ENCODE measurements around the gene CYTH3. TPM values are rescaled to one million over a fixed set of nuclear protein-coding genes. Genes with fewer than 3 reads are reported as not detected.

CYTH3 gene
- total and polyA plus RNA-seq, 2 of the 13 experiments (the other 11 are each of a cell fraction or from before 2014, with no cell fraction given), result 3.1 to 3.8 TPM

DNA sequence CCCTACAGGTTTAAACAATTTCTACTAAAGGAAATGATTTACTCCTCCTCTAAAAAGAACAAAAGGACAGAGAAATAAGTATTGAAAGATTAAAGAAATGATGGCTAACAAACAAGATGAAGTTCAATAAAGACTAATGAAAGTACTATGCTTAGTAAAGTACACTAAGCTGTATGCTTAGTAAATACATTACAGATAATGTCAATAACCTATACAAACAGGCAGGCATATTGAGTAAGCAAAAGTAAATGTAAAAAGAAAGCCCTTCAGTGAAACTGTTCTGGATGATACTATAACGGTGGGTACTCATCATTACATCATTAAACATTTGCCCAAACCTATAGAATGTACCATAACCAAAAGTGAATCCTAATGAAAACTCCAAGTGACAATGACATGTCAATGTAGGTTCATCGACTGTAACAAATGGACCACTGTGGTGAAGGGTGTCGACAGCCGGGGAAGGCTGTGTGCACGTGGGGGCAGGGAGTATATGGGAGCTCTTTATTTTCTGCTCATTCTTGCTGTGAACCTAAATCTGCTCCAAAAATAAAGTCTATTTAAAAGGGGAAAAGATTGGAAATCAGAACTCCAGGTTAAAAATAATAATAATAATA, 34.0 kb downstream of the CYTH3 start (continued):
- no peak for TF ChIP-seq ZBTB43 (CRISPR knock-in tag; conservative IDR thresholded peaks at IDR 0.05)
- no peak for TF ChIP-seq NFATC3 (CRISPR knock-in tag; IDR thresholded peaks at IDR 0.05)
- no peak for TF ChIP-seq ZNF605 (CRISPR knock-in tag; IDR thresholded peaks at IDR 0.05)
- TF ChIP-seq ZNF674 (CRISPR knock-in tag; IDR thresholded peaks at IDR 0.05; ENCODE audit: low read depth), result no peak
- TF ChIP-seq KDM5B (CRISPR knock-in tag; IDR thresholded peaks at IDR 0.05; ENCODE audit: borderline replicate concordance), result no peak
- no peak for TF ChIP-seq ZNF296 (CRISPR knock-in tag; conservative IDR thresholded peaks at IDR 0.05)
- TF ChIP-seq JUN (CRISPR knock-in tag; IDR thresholded peaks at IDR 0.05), result no peak
- TF ChIP-seq, protein P1, sequence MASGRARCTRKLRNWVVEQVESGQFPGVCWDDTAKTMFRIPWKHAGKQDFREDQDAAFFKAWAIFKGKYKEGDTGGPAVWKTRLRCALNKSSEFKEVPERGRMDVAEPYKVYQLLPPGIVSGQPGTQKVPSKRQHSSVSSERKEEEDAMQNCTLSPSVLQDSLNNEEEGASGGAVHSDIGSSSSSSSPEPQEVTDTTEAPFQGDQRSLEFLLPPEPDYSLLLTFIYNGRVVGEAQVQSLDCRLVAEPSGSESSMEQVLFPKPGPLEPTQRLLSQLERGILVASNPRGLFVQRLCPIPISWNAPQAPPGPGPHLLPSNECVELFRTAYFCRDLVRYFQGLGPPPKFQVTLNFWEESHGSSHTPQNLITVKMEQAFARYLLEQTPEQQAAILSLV (CRISPR knock-in tag; IDR thresholded peaks at IDR 0.05; ENCODE audit: borderline replicate concordance), result no peak
- TF ChIP-seq IRF2 (CRISPR knock-in tag; IDR thresholded peaks at IDR 0.05), result peak; percentile 36; the same call in 1 of the 2 replicates
- no peak for TF ChIP-seq MBNL3 (CRISPR knock-in tag; conservative IDR thresholded peaks at IDR 0.05)
- no peak for TF ChIP-seq ZNF75D (CRISPR knock-in tag; IDR thresholded peaks at IDR 0.05; ENCODE audit: borderline replicate concordance)
- TF ChIP-seq ZNF331 (CRISPR knock-in tag; IDR thresholded peaks at IDR 0.05), result no peak
- TF ChIP-seq RAD51 (IDR thresholded peaks at IDR 0.05; ENCODE audit: borderline replicate concordance), result no peak
- no peak for TF ChIP-seq TBP (CRISPR knock-in tag; IDR thresholded peaks at IDR 0.05)
- no peak for TF ChIP-seq ZFP41 (CRISPR knock-in tag; IDR thresholded peaks at IDR 0.05; ENCODE audit: borderline replicate concordance)
- no peak for TF ChIP-seq ZSCAN25 (CRISPR knock-in tag; IDR thresholded peaks at IDR 0.05)
- peak; percentile 63; the same call in 1 of the 2 replicates for TF ChIP-seq TARDBP (CRISPR knock-in tag; IDR thresholded peaks at IDR 0.05)
- TF ChIP-seq MYC (CRISPR knock-in tag; IDR thresholded peaks at IDR 0.05; ENCODE audit: borderline replicate concordance), result no peak
- no peak for TF ChIP-seq ARNT2 (CRISPR knock-in tag; IDR thresholded peaks at IDR 0.05; ENCODE audit: low read depth)
- TF ChIP-seq ARNTL (CRISPR knock-in tag; IDR thresholded peaks at IDR 0.05), result no peak
- TF ChIP-seq PHF8 (CRISPR knock-in tag; IDR thresholded peaks at IDR 0.05), result no peak
- TF ChIP-seq MAFF (IDR thresholded peaks at IDR 0.05; ENCODE audit: low read depth, low read length), result no peak
- TF ChIP-seq SP2 (CRISPR knock-in tag; IDR thresholded peaks at IDR 0.05), result no peak
- TF ChIP-seq CEBPG (CRISPR knock-in tag; IDR thresholded peaks at IDR 0.05), result peak; percentile 82
- TF ChIP-seq ZNF761 (CRISPR knock-in tag; conservative IDR thresholded peaks at IDR 0.05), result no peak
- peak; percentile 52; the same call in 1 of the 2 replicates for TF ChIP-seq ELF3 (CRISPR knock-in tag; IDR thresholded peaks at IDR 0.05)
- TF ChIP-seq, protein P2, sequence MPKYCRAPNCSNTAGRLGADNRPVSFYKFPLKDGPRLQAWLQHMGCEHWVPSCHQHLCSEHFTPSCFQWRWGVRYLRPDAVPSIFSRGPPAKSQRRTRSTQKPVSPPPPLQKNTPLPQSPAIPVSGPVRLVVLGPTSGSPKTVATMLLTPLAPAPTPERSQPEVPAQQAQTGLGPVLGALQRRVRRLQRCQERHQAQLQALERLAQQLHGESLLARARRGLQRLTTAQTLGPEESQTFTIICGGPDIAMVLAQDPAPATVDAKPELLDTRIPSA (CRISPR knock-in tag; IDR thresholded peaks at IDR 0.05; ENCODE audit: borderline replicate concordance), result no peak
- TF ChIP-seq, protein P3, sequence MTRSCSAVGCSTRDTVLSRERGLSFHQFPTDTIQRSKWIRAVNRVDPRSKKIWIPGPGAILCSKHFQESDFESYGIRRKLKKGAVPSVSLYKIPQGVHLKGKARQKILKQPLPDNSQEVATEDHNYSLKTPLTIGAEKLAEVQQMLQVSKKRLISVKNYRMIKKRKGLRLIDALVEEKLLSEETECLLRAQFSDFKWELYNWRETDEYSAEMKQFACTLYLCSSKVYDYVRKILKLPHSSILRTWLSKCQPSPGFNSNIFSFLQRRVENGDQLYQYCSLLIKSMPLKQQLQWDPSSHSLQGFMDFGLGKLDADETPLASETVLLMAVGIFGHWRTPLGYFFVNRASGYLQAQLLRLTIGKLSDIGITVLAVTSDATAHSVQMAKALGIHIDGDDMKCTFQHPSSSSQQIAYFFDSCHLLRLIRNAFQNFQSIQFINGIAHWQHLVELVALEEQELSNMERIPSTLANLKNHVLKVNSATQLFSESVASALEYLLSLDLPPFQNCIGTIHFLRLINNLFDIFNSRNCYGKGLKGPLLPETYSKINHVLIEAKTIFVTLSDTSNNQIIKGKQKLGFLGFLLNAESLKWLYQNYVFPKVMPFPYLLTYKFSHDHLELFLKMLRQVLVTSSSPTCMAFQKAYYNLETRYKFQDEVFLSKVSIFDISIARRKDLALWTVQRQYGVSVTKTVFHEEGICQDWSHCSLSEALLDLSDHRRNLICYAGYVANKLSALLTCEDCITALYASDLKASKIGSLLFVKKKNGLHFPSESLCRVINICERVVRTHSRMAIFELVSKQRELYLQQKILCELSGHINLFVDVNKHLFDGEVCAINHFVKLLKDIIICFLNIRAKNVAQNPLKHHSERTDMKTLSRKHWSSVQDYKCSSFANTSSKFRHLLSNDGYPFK (CRISPR knock-in tag; IDR thresholded peaks at IDR 0.05; ENCODE audit: borderline replicate concordance), result no peak
